Ishikawa (cell line): ENCODE results near the gene PBX1.

Experiments
- CEBPB ChIP-seq: IDR thresholded peaks from 2 replicates; pipeline ENCODE4 v1.6.1; 2012
- FOXM1 ChIP-seq: IDR thresholded peaks from 2 replicates; pipeline ENCODE4 v1.6.1; 2012; ENCODE audit warnings: low read depth, borderline replicate concordance

GRCh38 chr1:164716992-164717703, 158.2 kb downstream of the PBX1 start:
- TF ChIP-seq FOXM1 (no peak), CEBPB (no peak)
